Astrocyte (in vitro differentiated cells and primary cell): Measurements from ENCODE around the gene TAF5L.

ENCODE experiments used
- EZH2 ChIP-seq: IDR thresholded peaks from 2 replicates; pipeline ENCODE4 v1.6.1; 2012; ENCODE audit warnings: mild to moderate bottlenecking, low read length, inconsistent platforms; ENCODE audit not compliant: insufficient read depth
- TF ChIP-seq, protein P1 (sequence below): IDR thresholded peaks from 2 replicates; pipeline ENCODE4 v1.5.1; 2011; ENCODE audit warnings: low read depth, mild to moderate bottlenecking, inconsistent platforms, low read length, moderate library complexity; ENCODE audit not compliant: insufficient read depth

DNA sequence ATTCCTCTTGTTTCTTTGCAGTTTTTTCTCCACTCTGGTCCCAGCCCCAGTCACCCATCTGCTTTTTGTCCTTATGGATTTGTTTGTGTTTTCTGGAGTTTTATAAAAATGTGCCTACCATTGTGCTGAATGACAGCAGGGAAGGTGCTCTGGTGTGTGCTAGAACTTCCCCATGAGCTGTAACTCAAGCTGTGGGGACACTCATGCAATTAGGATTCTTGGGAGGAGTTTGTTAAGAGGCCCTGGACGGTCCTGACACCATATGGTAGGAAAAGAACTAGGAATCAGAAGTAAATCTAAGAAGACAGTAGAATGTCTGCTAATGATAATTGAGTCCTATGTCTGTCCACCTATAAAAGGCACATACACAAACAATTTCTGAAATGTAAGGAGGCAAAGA, 27.5 kb upstream of the TAF5L start:
- TF ChIP-seq, protein P1, sequence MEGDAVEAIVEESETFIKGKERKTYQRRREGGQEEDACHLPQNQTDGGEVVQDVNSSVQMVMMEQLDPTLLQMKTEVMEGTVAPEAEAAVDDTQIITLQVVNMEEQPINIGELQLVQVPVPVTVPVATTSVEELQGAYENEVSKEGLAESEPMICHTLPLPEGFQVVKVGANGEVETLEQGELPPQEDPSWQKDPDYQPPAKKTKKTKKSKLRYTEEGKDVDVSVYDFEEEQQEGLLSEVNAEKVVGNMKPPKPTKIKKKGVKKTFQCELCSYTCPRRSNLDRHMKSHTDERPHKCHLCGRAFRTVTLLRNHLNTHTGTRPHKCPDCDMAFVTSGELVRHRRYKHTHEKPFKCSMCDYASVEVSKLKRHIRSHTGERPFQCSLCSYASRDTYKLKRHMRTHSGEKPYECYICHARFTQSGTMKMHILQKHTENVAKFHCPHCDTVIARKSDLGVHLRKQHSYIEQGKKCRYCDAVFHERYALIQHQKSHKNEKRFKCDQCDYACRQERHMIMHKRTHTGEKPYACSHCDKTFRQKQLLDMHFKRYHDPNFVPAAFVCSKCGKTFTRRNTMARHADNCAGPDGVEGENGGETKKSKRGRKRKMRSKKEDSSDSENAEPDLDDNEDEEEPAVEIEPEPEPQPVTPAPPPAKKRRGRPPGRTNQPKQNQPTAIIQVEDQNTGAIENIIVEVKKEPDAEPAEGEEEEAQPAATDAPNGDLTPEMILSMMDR, result no peak
- no peak for TF ChIP-seq EZH2
